Stomach (tissue), 4 donors: ENCODE data around the gene DPP10.

Experiments used
- CTCF ChIP-seq, 7 experiments: fragments of 450-650 bp in 4 of 7; fragments of 200-600 bp in 3 of 7; sonication (generic) in 3 of 7; IDR thresholded peaks; one replicate each; pipeline ENCODE4 v1.5.1; 2016 to 2019; ENCODE audit warnings: antibody characterized with exemption in 7 of 7, control low read depth in 2 of 7, mild to moderate bottlenecking in 1 of 7
- POLR2A ChIP-seq, 4 donors: fragments of 450-650 bp; IDR thresholded peaks; one replicate each; pipeline ENCODE4 v1.6.1; 2016; ENCODE audit warnings: antibody characterized with exemption in 4 of 4, control low read depth in 2 of 4, mild to moderate bottlenecking in 1 of 4, moderate library complexity in 1 of 4

GRCh38 chr2:115297056-115297455 lies 854.6 kb downstream of the DPP10 start:
- TF ChIP-seq POLR2A (IDR thresholded peaks at IDR 0.05) (no peak), CTCF (IDR thresholded peaks at IDR 0.05) (no peak)
